Fibroblast of villous mesenchyme (primary cell): ENCODE measurements around the gene RBFOX2. TPM values are rescaled to one million over a fixed set of nuclear protein-coding genes. Genes with fewer than 3 reads are reported as not detected.

Source experiments
- DNase-seq: peaks from one replicate; pipeline ENCODE4 v3.0.0-alpha.2; 2010; ENCODE audit warnings: low read depth
- H3K4me3 ChIP-seq: 2 replicates; pipeline ENCODE4 v1.5.1; 2011; ENCODE audit warnings: low read depth, mild to moderate bottlenecking, low read length
- CTCF ChIP-seq: IDR thresholded peaks from 2 replicates; pipeline ENCODE4 v1.5.1; 2012; ENCODE audit warnings: low read depth, mild to moderate bottlenecking, low read length; ENCODE audit not compliant: insufficient read depth
- total RNA-seq: library from RNA; depleted of rRNA; stranded (reverse); fragments of >200 nt; gene quantifications from 2 replicates; pipeline ENCODE4 v1.2.3, GENCODE V29; 2012

Gene RBFOX2
- total RNA-seq, 1 donor = 174 TPM

- no peak for TF ChIP-seq CTCF
- no peak overlapping the region for H3K4me3 ChIP-seq
- peak; percentile 73 for DNase-seq
Observed at GRCh38 chr22:35984183-35985175, 44.1 kb downstream of the RBFOX2 start.

GRCh38 chr22:35981900-35982299, 46.7 kb downstream of the RBFOX2 start:
- H3K4me3 ChIP-seq = no peak overlapping the region
- no peak for TF ChIP-seq CTCF
- DNase-seq = no peak

- DNase-seq = no peak
- no peak overlapping the region for H3K4me3 ChIP-seq
- TF ChIP-seq CTCF = no peak
Observed at GRCh38 chr22:35978889-35979288, 49.7 kb downstream of the RBFOX2 start.

- no peak overlapping the region for H3K4me3 ChIP-seq
- TF ChIP-seq CTCF = no peak
- no peak for DNase-seq
Observed at GRCh38 chr22:35978201-35978600, 50.4 kb downstream of the RBFOX2 start.

- no peak overlapping the region for H3K4me3 ChIP-seq
- no peak for DNase-seq
- TF ChIP-seq CTCF = no peak
Observed at GRCh38 chr22:35977136-35977535, 51.5 kb downstream of the RBFOX2 start.

- no peak overlapping the region for H3K4me3 ChIP-seq
- TF ChIP-seq CTCF = no peak
- DNase-seq = no peak
Observed at GRCh38 chr22:35973388-35973787, 55.2 kb downstream of the RBFOX2 start.
